Prostate gland (tissue), 2 donors: ENCODE measurements around the gene LARP4B. TPM values are rescaled to one million over a fixed set of nuclear protein-coding genes. Genes with fewer than 3 reads are reported as not detected.

Source experiments
- DNase-seq: peaks from one replicate; pipeline ENCODE4 v3.0.0-alpha.2; 2019; ENCODE audit warnings: low spot score
- H3K27ac ChIP-seq, 2 donors: fragments of 200-600 bp; sonication (generic); 2 replicates each; pipeline ENCODE4 v1.5.1; 2017 to 2019
- H3K27me3 ChIP-seq: fragments of 200-600 bp; sonication (generic); replicated peaks from 2 replicates; pipeline ENCODE4 v1.5.1; 2019; ENCODE audit not compliant: insufficient read depth
- H3K36me3 ChIP-seq, 2 donors: fragments of 200-600 bp; sonication (generic); 1 replicate in 1 of 2; 2 replicates in 1 of 2; pipeline versions ENCODE4 v1.5.1 to v1.8.1; 2017 to 2019
- H3K4me1 ChIP-seq: fragments of 200-600 bp; sonication (generic); replicated peaks from 2 replicates; pipeline ENCODE4 v1.5.1; 2019
- H3K4me3 ChIP-seq, 2 donors: fragments of 200-600 bp; sonication (generic); 2 replicates each; pipeline ENCODE4 v1.5.1; 2017 to 2019
- H3K9me3 ChIP-seq: fragments of 200-600 bp; sonication (generic); 2 replicates; pipeline ENCODE4 v1.5.1; 2017
- CTCF ChIP-seq, 4 experiments: fragments of 200-600 bp in 2 of 4; fragments of 450-650 bp in 2 of 4; sonication (generic) in 2 of 4; IDR thresholded peaks; 1 replicate in 3 of 4; 2 replicates in 1 of 4; pipeline ENCODE4 v1.5.1; 2016 to 2019; ENCODE audit warnings: antibody characterized with exemption in 4 of 4, mild to moderate bottlenecking in 2 of 4, moderate library complexity in 2 of 4
- POLR2A ChIP-seq: fragments of 450-650 bp; IDR thresholded peaks from one replicate; pipeline ENCODE4 v1.6.1; 2016; ENCODE audit warnings: antibody characterized with exemption, mild to moderate bottlenecking
- POLR2AphosphoS5 ChIP-seq: sonication (generic); formaldehyde crosslinking; IDR thresholded peaks from one replicate; pipeline ENCODE4 v1.6.1; 2017; ENCODE audit warnings: antibody characterized with exemption
- WGBS: methylation state at CpG from one replicate; pipeline ENCODE4 v1.1.5; 2018; 5-methylcytosine and 5-hydroxymethylcytosine counted together
- intact Hi-C: fragments of 100-400 bp; cut with DNase I; formaldehyde crosslinking; loops from one replicate; pipeline ENCODE4 v1.14.2; 2022
- total RNA-seq, 2 donors: library from RNA; depleted of rRNA; stranded (reverse); fragments of >200 nt; gene quantifications; one replicate each; pipeline ENCODE4 v1.1.0, GENCODE V29; 2016

Gene LARP4B
- total RNA-seq, 2 donors from 2014 or later = 51.9 to 95.4 TPM

DNA sequence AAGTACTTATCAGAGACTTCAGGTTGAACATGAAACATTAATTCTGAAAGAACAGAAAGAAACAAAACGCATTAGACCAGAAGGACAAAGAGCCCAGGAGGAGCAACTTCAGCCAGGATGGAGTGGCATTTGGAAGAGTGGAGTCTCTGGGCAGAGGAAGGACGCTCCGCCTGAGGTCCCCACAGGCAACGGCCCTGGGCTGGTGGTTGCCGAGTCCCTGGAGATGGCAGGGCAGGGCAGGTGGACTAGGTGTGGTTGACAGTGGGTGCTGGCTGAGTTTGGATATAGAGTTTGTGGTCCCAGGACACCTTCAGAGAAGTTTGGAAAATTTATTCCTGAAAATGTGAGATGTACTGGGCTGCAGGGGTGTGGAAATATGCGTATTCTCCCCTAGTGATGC lies 27.4 kb upstream of the LARP4B start:
- no peaks in the 10 kb centered on the region for H3K27me3 ChIP-seq
- H3K4me3 ChIP-seq = no peak overlapping the region
- H3K27ac ChIP-seq = no peak overlapping the region
- H3K36me3 ChIP-seq = no peaks in the 10 kb centered on the region
- DNase-seq = no peak
- no peaks in the 10 kb centered on the region for H3K9me3 ChIP-seq
- no peak for TF ChIP-seq CTCF (IDR thresholded peaks at IDR 0.05)
- no peak for TF ChIP-seq POLR2AphosphoS5
- no peak for TF ChIP-seq POLR2A
- 93% methylated on average over 6 of the region's 6 CpGs for WGBS
- intact Hi-C loops = no loop called here
- H3K4me1 ChIP-seq = no peaks in the 10 kb centered on the region

DNA sequence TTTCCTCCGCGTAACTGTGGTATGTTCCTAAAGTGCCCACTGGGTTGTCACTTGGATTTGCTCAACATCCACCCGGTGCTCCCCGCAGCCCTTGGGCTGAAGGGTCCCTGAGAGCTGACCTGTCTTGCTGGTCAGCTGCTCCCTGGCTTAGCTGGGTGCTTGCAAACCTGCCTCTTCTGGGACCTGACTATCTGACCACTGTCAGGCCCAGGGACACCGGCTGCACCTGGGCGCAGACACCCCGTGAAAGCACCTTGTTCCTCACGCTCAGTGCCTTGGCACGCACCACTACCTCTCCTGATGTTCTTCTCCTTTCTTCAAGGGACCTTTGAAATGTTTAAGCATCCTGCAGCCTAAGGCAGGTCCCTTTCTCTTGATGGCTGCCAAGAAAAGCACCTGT lies 26.6 kb upstream of the LARP4B start:
- no peak for DNase-seq
- Histone ChIP-seq H3K4me1 (no peaks in the 10 kb centered on the region), H3K36me3 (no peaks in the 10 kb centered on the region), H3K27ac (no peak overlapping the region), H3K27me3 (no peaks in the 10 kb centered on the region), H3K9me3 (no peaks in the 10 kb centered on the region), H3K4me3 (no peak overlapping the region)
- intact Hi-C loops = no loop called here
- WGBS = 86% methylated on average over 9 of the region's 9 CpGs
- TF ChIP-seq CTCF (IDR thresholded peaks at IDR 0.05) = no peak
- TF ChIP-seq POLR2A = no peak
- no peak for TF ChIP-seq POLR2AphosphoS5

DNA sequence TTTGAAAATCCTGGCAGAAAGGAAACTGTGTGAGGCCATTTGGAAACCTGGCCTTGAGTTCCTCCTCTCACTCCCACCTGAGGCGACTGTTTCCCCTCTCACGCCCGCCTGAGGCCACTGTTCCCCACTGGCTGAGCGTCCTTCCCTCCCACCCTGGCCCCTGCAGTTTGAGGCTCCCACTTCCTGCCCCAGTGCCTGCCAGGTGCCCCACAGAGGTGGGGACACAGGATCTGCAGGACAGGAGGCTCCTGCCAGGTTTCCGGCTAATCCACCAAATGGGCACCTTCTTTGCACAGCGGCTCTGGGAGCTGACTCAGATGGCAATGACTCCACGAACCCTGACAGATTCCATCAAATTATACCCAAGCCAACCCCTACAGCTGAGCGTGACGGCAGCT lies 24.3 kb upstream of the LARP4B start:
- TF ChIP-seq CTCF (IDR thresholded peaks at IDR 0.05) (no peak), POLR2AphosphoS5 (no peak), POLR2A (no peak)
- 65% methylated on average over 7 of the region's 9 CpGs for WGBS
- Histone ChIP-seq H3K27ac (no peak overlapping the region), H3K4me3 (no peak overlapping the region), H3K4me1 (no peaks in the 10 kb centered on the region), H3K36me3 (no peaks in the 10 kb centered on the region), H3K9me3 (no peaks in the 10 kb centered on the region), H3K27me3 (no peaks in the 10 kb centered on the region)
- intact Hi-C loops = no loop called here
- DNase-seq = no peak

DNA sequence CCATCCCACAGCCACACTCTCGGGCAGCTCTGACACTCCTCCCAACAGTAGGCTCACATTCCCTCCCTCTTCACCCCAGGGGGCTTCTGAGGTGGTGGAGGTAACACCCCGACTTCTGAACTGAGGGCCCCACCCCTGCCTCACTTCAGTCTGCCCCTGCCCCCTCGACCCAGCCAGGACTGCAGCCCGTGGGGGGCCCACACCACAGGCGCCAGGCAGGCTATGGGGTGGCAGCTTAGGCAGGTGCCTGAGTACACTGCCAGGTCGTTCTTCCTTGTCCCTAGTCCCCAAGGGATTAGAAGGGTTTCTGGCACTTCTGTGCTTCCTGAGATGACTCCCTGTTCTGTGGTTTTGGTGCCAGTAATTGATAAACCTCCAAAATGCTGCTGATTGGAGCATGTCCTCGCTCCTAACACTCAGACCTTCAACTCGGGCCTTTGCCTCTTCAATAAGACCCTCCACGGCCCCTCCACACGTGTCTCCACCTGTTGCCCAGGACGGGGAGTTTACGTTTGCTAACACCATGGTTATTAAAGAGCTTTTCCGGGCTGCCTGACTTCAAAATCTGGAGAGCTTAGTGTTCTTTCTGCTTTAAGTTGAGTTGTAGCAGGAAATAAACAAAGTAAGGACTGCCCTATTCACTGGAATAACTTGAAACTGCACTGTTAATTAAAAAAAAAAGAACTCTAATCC lies 23.8 kb upstream of the LARP4B start:
- WGBS = 28% methylated on average over 13 of the region's 13 CpGs
- no peak overlapping the region for H3K27ac ChIP-seq
- no peaks in the 10 kb centered on the region for H3K36me3 ChIP-seq
- no peaks in the 10 kb centered on the region for H3K9me3 ChIP-seq
- intact Hi-C loops = no loop called here
- DNase-seq = no peak
- no peaks in the 10 kb centered on the region for H3K27me3 ChIP-seq
- TF ChIP-seq POLR2AphosphoS5 (no peak), POLR2A (no peak), CTCF (IDR thresholded peaks at IDR 0.05) (no peak)
- H3K4me1 ChIP-seq = no peaks in the 10 kb centered on the region
- H3K4me3 ChIP-seq = no peak overlapping the region

- intact Hi-C loops = no loop called here
Measured at GRCh38 chr10:954396-954795, 22.9 kb upstream of the LARP4B start.

More at GRCh38 chr10:954396-954795, 22.9 kb upstream of the LARP4B start:
- Histone ChIP-seq H3K27ac (no peak overlapping the region), H3K27me3 (no peaks in the 10 kb centered on the region), H3K9me3 (no peaks in the 10 kb centered on the region), H3K36me3 (no peaks in the 10 kb centered on the region), H3K4me1 (no peaks in the 10 kb centered on the region), H3K4me3 (no peak overlapping the region)
- no peak for DNase-seq
- TF ChIP-seq POLR2A = no peak
- no peak for TF ChIP-seq POLR2AphosphoS5
- no peak for TF ChIP-seq CTCF (IDR thresholded peaks at IDR 0.05)
- 94% methylated on average over 21 of the region's 21 CpGs for WGBS
